Fibroblast of lung (primary cell): ENCODE measurements around the gene GRM4. TPM values are rescaled to one million over a fixed set of nuclear protein-coding genes. Genes with fewer than 3 reads are reported as not detected.

Experiments
- DNase-seq, 2 donors: peaks; one replicate each; pipeline versions ENCODE4 v3.0.0 to v3.0.0-alpha.2; 2010; ENCODE audit warnings: low read depth in 2 of 2
- H2AFZ ChIP-seq: 2 replicates; pipeline ENCODE4 v1.5.1; 2012; ENCODE audit warnings: low read length, control low read depth, inconsistent platforms
- H3K27ac ChIP-seq: 2 replicates; pipeline ENCODE4 v1.5.1; 2011; ENCODE audit warnings: low read length, control low read depth; ENCODE audit not compliant: insufficient read depth
- H3K27me3 ChIP-seq: 2 replicates; pipeline ENCODE4 v1.5.1; 2011; ENCODE audit warnings: mild to moderate bottlenecking, low read length; ENCODE audit not compliant: control insufficient read depth, insufficient read depth
- H3K36me3 ChIP-seq: 2 replicates; pipeline ENCODE4 v1.5.1; 2011; ENCODE audit warnings: low read length; ENCODE audit not compliant: control insufficient read depth, insufficient read depth
- H3K4me1 ChIP-seq: 2 replicates; pipeline ENCODE4 v1.5.1; 2011; ENCODE audit warnings: low read length; ENCODE audit not compliant: control insufficient read depth, insufficient read depth; ENCODE audit errors: extremely low read depth
- H3K4me2 ChIP-seq: 2 replicates; pipeline ENCODE4 v1.5.1; 2011; ENCODE audit warnings: low read length, control low read depth; ENCODE audit not compliant: insufficient read depth; ENCODE audit errors: extremely low read depth
- H3K4me3 ChIP-seq, 4 experiments: fragments of 200-600 bp in 1 of 4; sonication (generic) in 1 of 4; replicated peaks in 1 of 4; 2 replicates each; pipeline ENCODE4 v1.5.1; 2011 to 2016; ENCODE audit warnings: low read length in 4 of 4, low read depth in 3 of 4, mild to moderate bottlenecking in 3 of 4, control low read depth in 2 of 4, inconsistent platforms in 1 of 4, mixed read lengths in 1 of 4; ENCODE audit not compliant: insufficient read depth in 1 of 4; ENCODE audit errors: control extremely low read depth in 1 of 4
- H3K79me2 ChIP-seq: 2 replicates; pipeline ENCODE4 v1.5.1; 2012; ENCODE audit warnings: mild to moderate bottlenecking, low read length, inconsistent platforms; ENCODE audit not compliant: control insufficient read depth, insufficient read depth
- H3K9ac ChIP-seq: 2 replicates; pipeline ENCODE4 v1.5.1; 2011; ENCODE audit warnings: mild to moderate bottlenecking, low read length, control low read depth; ENCODE audit not compliant: insufficient read depth
- H3K9me3 ChIP-seq: 2 replicates; pipeline ENCODE4 v1.5.1; 2012; ENCODE audit warnings: low read depth, low read length; ENCODE audit not compliant: control insufficient read depth, insufficient read depth
- H4K20me1 ChIP-seq: 2 replicates; pipeline ENCODE4 v1.5.1; 2011; ENCODE audit warnings: low read length; ENCODE audit not compliant: control insufficient read depth, insufficient read depth; ENCODE audit errors: extremely low read depth
- CTCF ChIP-seq, 2 donors: IDR thresholded peaks in 1 of 2; conservative IDR thresholded peaks in 1 of 2; 1 replicate in 1 of 2; 2 replicates in 1 of 2; pipeline ENCODE4 v1.5.1; 2011 to 2012; ENCODE audit warnings: low read length in 2 of 2, control low read depth in 1 of 2, inconsistent platforms in 1 of 2, low read depth in 1 of 2, mild to moderate bottlenecking in 1 of 2
- EZH2 ChIP-seq: IDR thresholded peaks from 2 replicates; pipeline ENCODE4 v1.5.1; 2012; ENCODE audit warnings: low read length, control low read depth, mild to moderate bottlenecking; ENCODE audit errors: missing control alignments
- polyA plus RNA-seq, 2 donors: library from polyadenylated mRNA; depleted of rRNA in 1 of 2; stranded (reverse) in 1 of 2; unstranded in 1 of 2; fragments of >200 nt; gene quantifications; 2 replicates each; pipeline ENCODE4 v1.2.1, GENCODE V29; 2011 to 2012; ENCODE audit warnings: missing spikeins in 1 of 2
- total RNA-seq: library from RNA; depleted of rRNA; stranded (reverse); fragments of >200 nt; gene quantifications from 2 replicates; pipeline ENCODE4 v1.2.1, GENCODE V29; 2014

GRM4 gene
- total and polyA plus RNA-seq, 2 donors (not counting 1 experiment from before 2014, with no cell fraction given): under 0.01 TPM; not detected in 1

GRCh38 chr6:34146801-34147592, 1.1 kb upstream of the GRM4 start:
- Histone ChIP-seq H3K27ac (no peak overlapping the region), H3K4me3 (no peak overlapping the region), H3K4me2 (no peak overlapping the region), H4K20me1 (no peaks in the 10 kb centered on the region), H3K36me3 (no peaks in the 10 kb centered on the region), H3K9ac (no peak overlapping the region), H2AFZ (no peak overlapping the region), H3K27me3 (peaks cover 48% of the 10 kb centered on the region), H3K4me1 (no peaks in the 10 kb centered on the region), H3K9me3 (no peaks in the 10 kb centered on the region), H3K79me2 (no peaks in the 10 kb centered on the region)
- peak; percentile 28 to 73 for DNase-seq
- TF ChIP-seq CTCF (conservative IDR thresholded peaks at IDR 0.05 in 1 of 2, IDR thresholded peaks at IDR 0.05 in 1 of 2; ENCODE audit: low read depth in 1 of 2, low read length in 2 of 2): no peak
- TF ChIP-seq EZH2: no peak

GRCh38 chr6:34145161-34146020, 496 bp downstream of the GRM4 start:
- Histone ChIP-seq H3K36me3 (no peaks in the 10 kb centered on the region), H3K4me1 (no peaks in the 10 kb centered on the region), H3K27ac (no peak overlapping the region), H3K9ac (no peak overlapping the region), H2AFZ (no peak overlapping the region), H3K4me2 (peak overlapping the region; percentile 51), H3K9me3 (no peaks in the 10 kb centered on the region), H4K20me1 (no peaks in the 10 kb centered on the region), H3K4me3 (peak overlapping the region in 2 of 4 experiments; percentile 31 to 51), H3K27me3 (peaks cover 49% of the 10 kb centered on the region), H3K79me2 (no peaks in the 10 kb centered on the region)
- TF ChIP-seq CTCF (conservative IDR thresholded peaks at IDR 0.05 in 1 of 2, IDR thresholded peaks at IDR 0.05 in 1 of 2; ENCODE audit: low read depth in 1 of 2, low read length in 2 of 2): no peak
- peak; percentile 18 for TF ChIP-seq EZH2
- DNase-seq: peak; percentile 33 to 66

- H3K9ac ChIP-seq: no peak overlapping the region
Measured at GRCh38 chr6:34144581-34145160, 1.2 kb downstream of the GRM4 start.

More at GRCh38 chr6:34144581-34145160, 1.2 kb downstream of the GRM4 start:
- TF ChIP-seq EZH2 (no peak), CTCF (conservative IDR thresholded peaks at IDR 0.05 in 1 of 2, IDR thresholded peaks at IDR 0.05 in 1 of 2; ENCODE audit: low read depth in 1 of 2, low read length in 2 of 2) (no peak)
- H3K4me1 ChIP-seq: no peaks in the 10 kb centered on the region
- H3K4me3 ChIP-seq: peak overlapping the region in 1 of 4 experiments; percentile 17
- peak overlapping the region; percentile 51 for H3K4me2 ChIP-seq
- no peak overlapping the region for H3K27ac ChIP-seq
- DNase-seq: no peak
- H2AFZ ChIP-seq: no peak overlapping the region
- no peaks in the 10 kb centered on the region for H3K9me3 ChIP-seq
- H4K20me1 ChIP-seq: no peaks in the 10 kb centered on the region
- H3K79me2 ChIP-seq: no peaks in the 10 kb centered on the region
- H3K27me3 ChIP-seq: peaks cover 51% of the 10 kb centered on the region
- H3K36me3 ChIP-seq: no peaks in the 10 kb centered on the region
